H1 (cell line): Measurements from ENCODE around the gene CHST11. TPM values are rescaled to one million over a fixed set of nuclear protein-coding genes. Genes with fewer than 3 reads are reported as not detected.

Experiments
- CTCF ChIA-PET: fragments of 300-600 bp; sonication (Branson Sonifier 250); formaldehyde crosslinking; loops from one replicate; lab custom pipeline; 2021; ENCODE audit not compliant: partially characterized antibody; lab: Charles Lee
- POLR2A ChIA-PET: fragments of 300-600 bp; sonication (Branson Sonifier 250); formaldehyde crosslinking; loops from one replicate; lab custom pipeline; 2021; ENCODE audit warnings: inconsistent platforms; ENCODE audit not compliant: partially characterized antibody; lab: Charles Lee
- DNase-seq, 2 experiments: peaks; one replicate each; pipeline versions ENCODE4 v3.0.0 to v3.0.0-alpha.2; 2010 to 2022; ENCODE audit warnings: low spot score in 2 of 2, low read depth in 1 of 2, mixed read lengths in 1 of 2
- FAIRE-seq: peaks from 2 replicates; lab custom pipeline; 2011; peaks lifted over from hg19 to GRCh38; lab: Jason Lieb, UNC
- H2AFZ ChIP-seq: 2 replicates; pipeline ENCODE4 v1.8.1; 2012; ENCODE audit warnings: low read length, inconsistent platforms
- H2AK5ac ChIP-seq: 2 replicates; pipeline ENCODE4 v1.6.1; 2013; ENCODE audit warnings: low read depth, low read length
- H2BK120ac ChIP-seq: replicated peaks from 2 replicates; pipeline ENCODE3; 2013; ENCODE audit warnings: low read depth, low read length, inconsistent platforms
- H2BK12ac ChIP-seq: 2 replicates; pipeline ENCODE4 v1.6.1; 2013; ENCODE audit warnings: low read depth, low read length
- H2BK15ac ChIP-seq: 2 replicates; pipeline ENCODE4 v1.6.1; 2013; ENCODE audit warnings: low read length
- H2BK20ac ChIP-seq: 2 replicates; pipeline ENCODE4 v1.6.1; 2013; ENCODE audit warnings: low read length
- H2BK5ac ChIP-seq: 2 replicates; pipeline ENCODE4 v1.6.1; 2013; ENCODE audit warnings: low read depth, low read length
- H3K14ac ChIP-seq: 2 replicates; pipeline ENCODE4 v1.6.1; 2013; ENCODE audit warnings: inconsistent platforms; ENCODE audit not compliant: insufficient read length
- H3K18ac ChIP-seq: 2 replicates; pipeline ENCODE4 v1.6.1; 2013; ENCODE audit warnings: low read length; ENCODE audit errors: extremely low read depth
- H3K23ac ChIP-seq: 2 replicates; pipeline ENCODE4 v1.6.1; 2013; ENCODE audit warnings: inconsistent platforms; ENCODE audit not compliant: insufficient read length
- H3K23me2 ChIP-seq: 2 replicates; pipeline ENCODE4 v1.6.1; 2013; ENCODE audit warnings: low read depth, low read length
- H3K27ac ChIP-seq: 2 replicates; pipeline ENCODE4 v1.6.1; 2011; ENCODE audit warnings: low read depth, low read length, inconsistent platforms
- H3K27me3 ChIP-seq, 4 experiments: replicated peaks in 1 of 4; 1 replicate in 1 of 4; 2 replicates in 3 of 4; pipeline versions ENCODE4 v1.6.1 to v1.8.1; 2011 to 2013; ENCODE audit warnings: low read length in 3 of 4, mild to moderate bottlenecking in 3 of 4, inconsistent platforms in 2 of 4, mixed read lengths in 2 of 4, moderate library complexity in 1 of 4; ENCODE audit not compliant: control insufficient read depth in 3 of 4, insufficient read depth in 3 of 4; ENCODE audit errors: extremely low read depth in 1 of 4
- H3K36me3 ChIP-seq, 4 experiments: 2 replicates each; pipeline versions ENCODE4 v1.6.1 to v1.8.1; 2011 to 2013; ENCODE audit warnings: mild to moderate bottlenecking in 4 of 4, low read length in 3 of 4, moderate library complexity in 2 of 4, control low read depth in 1 of 4, inconsistent platforms in 1 of 4; ENCODE audit not compliant: insufficient read depth in 4 of 4, control insufficient read depth in 2 of 4
- H3K4ac ChIP-seq: replicated peaks from 2 replicates; pipeline ENCODE3; 2013; ENCODE audit warnings: low read length, low read depth, mixed read lengths, inconsistent platforms; ENCODE audit not compliant: insufficient read length
- H3K4me1 ChIP-seq, 4 experiments: replicated peaks in 1 of 4; 1 replicate in 1 of 4; 2 replicates in 3 of 4; pipeline versions ENCODE4 v1.6.1 to v1.8.1; 2011 to 2013; ENCODE audit warnings: low read length in 3 of 4, inconsistent platforms in 2 of 4, mixed read lengths in 1 of 4; ENCODE audit not compliant: insufficient read depth in 4 of 4, control insufficient read depth in 3 of 4
- H3K4me2 ChIP-seq, 2 experiments: 2 replicates each; pipeline versions ENCODE4 v1.6.1 to v1.8.1; 2011 to 2013; ENCODE audit warnings: low read depth in 2 of 2, low read length in 2 of 2, control low read depth in 1 of 2, inconsistent platforms in 1 of 2, mild to moderate bottlenecking in 1 of 2; ENCODE audit not compliant: insufficient read depth in 1 of 2
- H3K4me3 ChIP-seq, 4 experiments: fragments of 200-600, 300-600 bp in 1 of 4; sonication (generic), shearing (Covaris generic), sonication (Bioruptor Twin) in 1 of 4; 2 replicates each; pipeline versions ENCODE4 v1.5.1 to v1.8.1; 2011 to 2016; ENCODE audit warnings: low read length in 4 of 4, low read depth in 3 of 4, control low read depth in 2 of 4, inconsistent platforms in 2 of 4, mild to moderate bottlenecking in 2 of 4, mixed read lengths in 1 of 4, moderate library complexity in 1 of 4; ENCODE audit not compliant: insufficient read depth in 2 of 4; ENCODE audit errors: extremely low read depth in 1 of 4
- H3K56ac ChIP-seq: replicated peaks from 2 replicates; pipeline ENCODE3; 2013; ENCODE audit warnings: low read depth, mild to moderate bottlenecking, mixed read lengths, low read length, inconsistent platforms; ENCODE audit not compliant: insufficient read length
- H3K79me1 ChIP-seq: 2 replicates; pipeline ENCODE4 v1.6.1; 2013; ENCODE audit warnings: low read depth, low read length, control low read depth
- H3K79me2 ChIP-seq, 2 experiments: 2 replicates each; pipeline versions ENCODE4 v1.6.1 to v1.8.1; 2012 to 2013; ENCODE audit warnings: low read length in 2 of 2, mild to moderate bottlenecking in 2 of 2, inconsistent platforms in 1 of 2; ENCODE audit not compliant: insufficient read depth in 2 of 2, control insufficient read depth in 1 of 2
- H3K9ac ChIP-seq, 4 experiments: replicated peaks in 1 of 4; 1 replicate in 1 of 4; 2 replicates in 3 of 4; pipeline versions ENCODE4 v1.6.1 to v1.8.1; 2011 to 2013; ENCODE audit warnings: low read depth in 3 of 4, low read length in 3 of 4, control low read depth in 2 of 4, mild to moderate bottlenecking in 2 of 4, moderate library complexity in 2 of 4, inconsistent platforms in 1 of 4; ENCODE audit errors: extremely low read depth in 1 of 4
- H3K9me3 ChIP-seq, 2 experiments: 2 replicates each; pipeline versions ENCODE4 v1.6.1 to v1.8.1; 2012 to 2013; ENCODE audit warnings: mild to moderate bottlenecking in 2 of 2, moderate library complexity in 2 of 2, control low read depth in 1 of 2, inconsistent platforms in 1 of 2, low read depth in 1 of 2, low read length in 1 of 2, mixed read lengths in 1 of 2; ENCODE audit not compliant: insufficient read depth in 2 of 2
- H4K20me1 ChIP-seq, 2 experiments: replicated peaks in 1 of 2; 2 replicates each; pipeline versions ENCODE3 to v1.8.1; 2011 to 2013; ENCODE audit warnings: inconsistent platforms in 2 of 2, low read length in 2 of 2, mild to moderate bottlenecking in 1 of 2; ENCODE audit not compliant: insufficient read depth in 2 of 2, control insufficient read depth in 1 of 2
- H4K5ac ChIP-seq: 2 replicates; pipeline ENCODE4 v1.6.1; 2013; ENCODE audit warnings: low read length, low read depth, mixed read lengths, inconsistent platforms; ENCODE audit not compliant: insufficient read length
- H4K8ac ChIP-seq: 2 replicates; pipeline ENCODE4 v1.8.0; 2013; ENCODE audit warnings: mild to moderate bottlenecking, moderate library complexity, low read length, inconsistent platforms; ENCODE audit not compliant: insufficient read depth; ENCODE audit errors: extremely low read depth
- H4K91ac ChIP-seq: replicated peaks from 2 replicates; pipeline ENCODE3; 2013; ENCODE audit warnings: low read length, mixed read lengths, inconsistent platforms; ENCODE audit not compliant: insufficient read length
- HDAC2 ChIP-seq, 2 experiments: fragments of 300-600 bp in 1 of 2; sonication (generic) in 1 of 2; IDR thresholded peaks; 2 replicates each; pipeline ENCODE4 v1.6.1; 2011 to 2012; ENCODE audit warnings: low read depth in 2 of 2, low read length in 2 of 2, mild to moderate bottlenecking in 2 of 2, moderate library complexity in 2 of 2, borderline replicate concordance in 1 of 2, inconsistent platforms in 1 of 2
- PHF8 ChIP-seq: fragments of 200-600 bp; sonication (generic); conservative IDR thresholded peaks from 2 replicates; pipeline ENCODE4 v1.7.1; 2012; ENCODE audit warnings: low read depth, mild to moderate bottlenecking, inconsistent platforms, low read length, moderate library complexity
- WGBS, 2 experiments: shearing (Covaris generic) in 1 of 2; methylation state at CpG; one replicate each; pipeline versions ENCODE4 v1.1.6 to v1.1.7; 2013 to 2015; ENCODE audit warnings: low lambda C conversion rate in 2 of 2, mixed read lengths in 2 of 2, inconsistent platforms in 1 of 2, low coverage in 1 of 2, missing lambda C conversion rate in 1 of 2; ENCODE audit not compliant: insufficient replicate concordance in 2 of 2, insufficient coverage in 1 of 2, insufficient read length in 1 of 2; ENCODE audit errors: extremely low coverage in 1 of 2, missing lambda C conversion rate in 1 of 2; 5-methylcytosine and 5-hydroxymethylcytosine counted together
- polyA plus RNA-seq, 7 experiments: library from polyadenylated mRNA; depleted of rRNA in 3 of 7; stranded (reverse) in 5 of 7; unstranded in 2 of 7; fragments of >200 nt in 5 of 7; fragments of 200-250 nt in 2 of 7; gene quantifications; 1 replicate in 5 of 7; 2 replicates in 1 of 7; 4 replicates in 1 of 7; pipeline versions ENCODE4 v1.2.1 to v1.2.3, GENCODE V29; 2011 to 2013; ENCODE audit warnings: missing spikeins in 2 of 7, mixed read lengths in 2 of 7
- total RNA-seq: library from RNA; stranded (reverse); fragmentation: NEBNext Ultra II Directional; extraction: Animal tissue kit (Norgen Biotek cat#: 25700); gene quantifications from 2 replicates; pipeline ENCODE4 v1.2.1, GENCODE V29; 2021

Gene CHST11
- total and polyA plus RNA-seq, 2 of the 8 experiments (the other 6 are each of a cell fraction or from before 2014, with no cell fraction given), result 14.4 to 20.8 TPM

DNA sequence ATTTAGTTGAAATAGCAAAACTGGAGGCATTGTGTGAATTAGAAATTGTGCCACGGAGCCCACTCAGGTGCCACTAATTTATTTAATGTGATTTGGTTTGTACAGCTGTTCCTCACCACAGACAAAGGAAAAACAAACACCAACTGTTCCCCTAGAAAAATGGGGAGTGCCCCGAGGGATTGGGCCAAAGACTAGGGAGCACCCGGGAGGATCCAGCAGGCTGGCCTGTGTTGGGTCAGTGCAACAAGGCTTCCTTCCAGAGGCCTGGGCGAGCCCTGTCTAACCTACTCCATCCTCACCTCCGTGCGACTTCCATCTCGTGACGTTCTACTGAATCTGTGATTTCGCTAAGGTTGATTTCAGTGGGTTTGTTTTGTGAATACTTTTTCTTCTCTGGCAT, 206.2 kb downstream of the CHST11 start:
- H3K56ac ChIP-seq, result no peak overlapping the region
- no peak overlapping the region for H3K23ac ChIP-seq
- no peak overlapping the region for H2BK12ac ChIP-seq
- H3K4me1 ChIP-seq, result peaks cover 0 to 1% (median 0%) of the 10 kb centered on the region in 4 experiments; a peak in 2 of 7 replicates
- TF ChIP-seq PHF8 (no peak), HDAC2 (IDR thresholded peaks at IDR 0.05; ENCODE audit: borderline replicate concordance in 1 of 2, low read depth in 2 of 2, low read length in 2 of 2) (no peak)
- H3K27me3 ChIP-seq, result no peaks in the 10 kb centered on the region
- peaks cover 0 to 4% of the 10 kb centered on the region in 2 experiments for H4K20me1 ChIP-seq
- H2BK20ac ChIP-seq, result no peak overlapping the region
- no peak overlapping the region for H4K8ac ChIP-seq
- H3K14ac ChIP-seq, result no peak overlapping the region
- no peak overlapping the region for H3K27ac ChIP-seq
- no peak overlapping the region for H4K91ac ChIP-seq
- H4K5ac ChIP-seq, result no peak overlapping the region
- no peaks in the 10 kb centered on the region for H3K9me3 ChIP-seq
- no peak overlapping the region for H2BK120ac ChIP-seq
- H2BK15ac ChIP-seq, result no peak overlapping the region
- H3K36me3 ChIP-seq, result no peaks in the 10 kb centered on the region
- H3K4ac ChIP-seq, result no peak overlapping the region
- POLR2A ChIA-PET, result no interaction called here
- no peaks in the 10 kb centered on the region for H3K79me2 ChIP-seq
- H3K4me2 ChIP-seq, result no peak overlapping the region
- no peak overlapping the region for H3K9ac ChIP-seq
- 92% methylated on average over 9 of the region's 9 CpGs; no CpG with 5 or more reads in 1 of the 2 experiments for WGBS, 2 experiments
- H2BK5ac ChIP-seq, result no peak overlapping the region
- FAIRE-seq, result no peak
- no peak overlapping the region for H2AFZ ChIP-seq
- no peak overlapping the region for H3K4me3 ChIP-seq
- no peak for DNase-seq
- CTCF ChIA-PET, result interaction anchor here (0.5 to 2.2 kb wide), 6 partner anchors 9 to 199 kb away, joined by 3 to 10 read pairs (median 3); no protein-coding TSS in a partner anchor
- no peak overlapping the region for H3K18ac ChIP-seq
- no peaks in the 10 kb centered on the region for H3K23me2 ChIP-seq
- no peak overlapping the region for H2AK5ac ChIP-seq
- H3K79me1 ChIP-seq, result no peaks in the 10 kb centered on the region; the same call in 1 of the 2 replicates
